Measurements from ENCODE around the gene DET1.

DNA sequence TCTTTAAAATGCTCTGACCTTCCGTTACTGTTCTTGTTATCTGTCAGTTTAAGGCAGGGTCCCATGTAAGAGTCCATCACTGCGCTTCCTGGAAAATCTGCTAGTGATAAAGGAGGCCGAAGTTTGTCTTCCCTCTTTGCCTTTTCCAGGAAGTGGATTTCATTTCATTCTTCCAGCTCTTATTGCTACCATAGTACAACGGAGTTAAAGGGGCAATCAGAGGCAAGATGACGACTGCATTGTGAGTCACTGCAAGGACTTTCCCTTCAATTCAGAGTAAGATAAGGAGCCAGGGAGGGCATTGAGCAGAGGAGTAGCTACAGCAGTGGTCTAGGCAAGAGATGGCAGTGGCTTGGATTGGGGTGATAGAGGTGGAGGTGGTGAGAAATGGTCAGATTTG, 17.2 kb upstream of the DET1 start:
- TF ChIP-seq, protein P1, sequence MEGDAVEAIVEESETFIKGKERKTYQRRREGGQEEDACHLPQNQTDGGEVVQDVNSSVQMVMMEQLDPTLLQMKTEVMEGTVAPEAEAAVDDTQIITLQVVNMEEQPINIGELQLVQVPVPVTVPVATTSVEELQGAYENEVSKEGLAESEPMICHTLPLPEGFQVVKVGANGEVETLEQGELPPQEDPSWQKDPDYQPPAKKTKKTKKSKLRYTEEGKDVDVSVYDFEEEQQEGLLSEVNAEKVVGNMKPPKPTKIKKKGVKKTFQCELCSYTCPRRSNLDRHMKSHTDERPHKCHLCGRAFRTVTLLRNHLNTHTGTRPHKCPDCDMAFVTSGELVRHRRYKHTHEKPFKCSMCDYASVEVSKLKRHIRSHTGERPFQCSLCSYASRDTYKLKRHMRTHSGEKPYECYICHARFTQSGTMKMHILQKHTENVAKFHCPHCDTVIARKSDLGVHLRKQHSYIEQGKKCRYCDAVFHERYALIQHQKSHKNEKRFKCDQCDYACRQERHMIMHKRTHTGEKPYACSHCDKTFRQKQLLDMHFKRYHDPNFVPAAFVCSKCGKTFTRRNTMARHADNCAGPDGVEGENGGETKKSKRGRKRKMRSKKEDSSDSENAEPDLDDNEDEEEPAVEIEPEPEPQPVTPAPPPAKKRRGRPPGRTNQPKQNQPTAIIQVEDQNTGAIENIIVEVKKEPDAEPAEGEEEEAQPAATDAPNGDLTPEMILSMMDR (IDR thresholded peaks at IDR 0.05), result no peak
- TF ChIP-seq YY1 (IDR thresholded peaks at IDR 0.05; ENCODE audit: low read depth) (no peak), CHD2 (IDR thresholded peaks at IDR 0.05; ENCODE audit: low read length, partially characterized antibody) (no peak), TEAD4 (IDR thresholded peaks at IDR 0.05; ENCODE audit: borderline replicate concordance, insufficient read depth) (no peak)
